ENCODE measurements around the gene LRRC58. TPM values are rescaled to one million over a fixed set of nuclear protein-coding genes. Genes with fewer than 3 reads are reported as not detected.
"Not testable (repeated sequence)": the region's sequence is repeated elsewhere in the genome, so short reads cannot be mapped to it uniquely, and the experiment has no call there.

The LRRC58 gene
- polyA plus RNA-seq, 2 of the 4 experiments (the other 2 are of a cell fraction), result 14.8 to 29.9 TPM

DNA sequence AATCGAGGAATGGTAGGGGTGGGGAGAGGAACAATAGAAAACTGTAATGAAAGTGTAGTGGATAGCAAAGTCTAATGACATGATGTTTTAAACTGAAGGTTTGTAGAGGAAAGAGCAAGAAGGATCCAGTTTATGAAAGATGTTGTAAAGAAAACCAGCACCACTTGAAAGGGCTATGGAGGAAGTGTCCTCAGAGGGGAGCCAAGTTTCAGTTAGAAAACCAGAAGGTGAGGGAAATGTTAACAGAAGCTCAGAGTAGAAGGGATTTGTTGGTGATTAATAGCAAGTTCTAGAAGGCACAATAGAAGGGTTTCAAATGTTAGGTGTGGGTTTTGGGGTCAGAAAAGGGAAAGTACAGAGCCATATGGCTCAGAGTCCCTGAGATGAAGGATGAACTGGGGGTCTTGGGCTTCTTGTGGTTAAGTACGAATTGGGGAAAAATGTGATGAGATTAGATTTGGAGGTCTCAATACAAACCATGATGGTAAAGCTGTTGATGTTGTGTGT lies 33.8 kb upstream of the LRRC58 start:
- POLR2A ChIA-PET, result no interaction called here
- no peak overlapping the region for H3K4me3 ChIP-seq
- whole genome bisulfite sequencing (ENCODE audit: missing lambda C conversion rate), result 18% methylated on average over 2 of the region's 2 CpGs
- FAIRE-seq (no peak), ATAC-seq (no peak), DNase-seq (ENCODE audit: low read depth in 1 of 2, low spot score in 1 of 2) (no peak)
- H3K4me2 ChIP-seq, result no peak overlapping the region
- H3K27ac ChIP-seq, result no peak overlapping the region
- H3K9me3 ChIP-seq, result no peaks in the 10 kb centered on the region
- no peaks in the 10 kb centered on the region for H3K4me1 ChIP-seq
- CTCF ChIA-PET, result interaction anchor here (0.7 to 1.2 kb wide), 2 partner anchors 10 to 176 kb away, joined by 3 read pairs; no protein-coding TSS in a partner anchor
- TF ChIP-seq FOXS1 (CRISPR knock-in tag; IDR thresholded peaks at IDR 0.05) (no peak), SREBF2 (IDR thresholded peaks at IDR 0.05) (no peak), ZSCAN20 (CRISPR knock-in tag; IDR thresholded peaks at IDR 0.05) (no peak), CBX2 (IDR thresholded peaks at IDR 0.05; ENCODE audit: borderline replicate concordance, low read depth) (no peak), KDM5A (IDR thresholded peaks at IDR 0.05) (no peak), TFCP2L1 (CRISPR knock-in tag; IDR thresholded peaks at IDR 0.05) (no peak), CHD4 (IDR thresholded peaks at IDR 0.05; ENCODE audit: borderline replicate concordance) (no peak), EP300 (IDR thresholded peaks at IDR 0.05) (no peak), ZC3H11A (IDR thresholded peaks at IDR 0.05) (no peak), JUNB (IDR thresholded peaks at IDR 0.05) (no peak), RAD21 (conservative IDR thresholded peaks at IDR 0.05 in 1 of 2, IDR thresholded peaks at IDR 0.05 in 1 of 2) (no peak)
- TF ChIP-seq, protein P1, sequence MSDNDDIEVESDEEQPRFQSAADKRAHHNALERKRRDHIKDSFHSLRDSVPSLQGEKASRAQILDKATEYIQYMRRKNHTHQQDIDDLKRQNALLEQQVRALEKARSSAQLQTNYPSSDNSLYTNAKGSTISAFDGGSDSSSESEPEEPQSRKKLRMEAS (IDR thresholded peaks at IDR 0.05), result no peak
- TF ChIP-seq, protein P2, sequence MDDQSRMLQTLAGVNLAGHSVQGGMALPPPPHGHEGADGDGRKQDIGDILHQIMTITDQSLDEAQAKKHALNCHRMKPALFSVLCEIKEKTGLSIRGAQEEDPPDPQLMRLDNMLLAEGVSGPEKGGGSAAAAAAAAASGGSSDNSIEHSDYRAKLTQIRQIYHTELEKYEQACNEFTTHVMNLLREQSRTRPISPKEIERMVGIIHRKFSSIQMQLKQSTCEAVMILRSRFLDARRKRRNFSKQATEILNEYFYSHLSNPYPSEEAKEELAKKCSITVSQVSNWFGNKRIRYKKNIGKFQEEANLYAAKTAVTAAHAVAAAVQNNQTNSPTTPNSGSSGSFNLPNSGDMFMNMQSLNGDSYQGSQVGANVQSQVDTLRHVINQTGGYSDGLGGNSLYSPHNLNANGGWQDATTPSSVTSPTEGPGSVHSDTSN (IDR thresholded peaks at IDR 0.05), result no peak
- TF ChIP-seq, protein P3, sequence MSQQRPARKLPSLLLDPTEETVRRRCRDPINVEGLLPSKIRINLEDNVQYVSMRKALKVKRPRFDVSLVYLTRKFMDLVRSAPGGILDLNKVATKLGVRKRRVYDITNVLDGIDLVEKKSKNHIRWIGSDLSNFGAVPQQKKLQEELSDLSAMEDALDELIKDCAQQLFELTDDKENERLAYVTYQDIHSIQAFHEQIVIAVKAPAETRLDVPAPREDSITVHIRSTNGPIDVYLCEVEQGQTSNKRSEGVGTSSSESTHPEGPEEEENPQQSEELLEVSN (IDR thresholded peaks at IDR 0.05; ENCODE audit: borderline replicate concordance, low read depth), result no peak

DNA sequence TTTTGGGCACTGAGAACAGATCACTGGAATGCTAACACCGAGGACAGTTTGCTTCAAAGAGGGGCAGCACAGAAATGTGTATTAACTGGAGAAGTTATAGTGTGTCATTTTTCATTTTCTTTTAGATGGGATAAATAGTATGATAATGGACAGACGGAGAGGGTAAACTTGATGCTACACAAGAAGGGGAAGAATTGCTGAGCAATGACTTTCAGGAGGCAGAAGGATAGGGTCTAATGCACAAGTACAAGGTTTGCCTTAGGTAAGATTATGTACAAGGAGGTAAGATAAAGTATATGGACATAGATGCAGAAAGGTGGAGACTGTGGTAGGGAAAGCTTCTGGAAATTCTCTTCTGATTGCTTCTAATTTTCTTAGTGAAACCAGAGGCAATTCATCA lies 32.3 kb upstream of the LRRC58 start:
- Histone ChIP-seq H3K27ac (no peak overlapping the region), H3K4me3 (no peak overlapping the region), H3K4me2 (no peak overlapping the region), H3K4me1 (no peaks in the 10 kb centered on the region), H3K9me3 (no peaks in the 10 kb centered on the region)
- ATAC-seq (no peak), DNase-seq (ENCODE audit: low read depth in 1 of 2, low spot score in 1 of 2) (no peak), FAIRE-seq (no peak)
- WGBS (ENCODE audit: missing lambda C conversion rate), result 49% methylated on average over 2 of the region's 2 CpGs
- ChIA-PET POLR2A (no interaction called here), CTCF (no interaction called here)
- no peak for TF ChIP-seq HOXA7 (CRISPR knock-in tag; IDR thresholded peaks at IDR 0.05)
- no peak for TF ChIP-seq EHMT2 (IDR thresholded peaks at IDR 0.05; ENCODE audit: low read depth)
- TF ChIP-seq MAFK (IDR thresholded peaks at IDR 0.05; ENCODE audit: partially characterized antibody), result peak; percentile 39
- no peak for TF ChIP-seq ZSCAN20 (CRISPR knock-in tag; IDR thresholded peaks at IDR 0.05)
- no peak for TF ChIP-seq NPAS2 (CRISPR knock-in tag; IDR thresholded peaks at IDR 0.05; ENCODE audit: borderline replicate concordance)

DNA sequence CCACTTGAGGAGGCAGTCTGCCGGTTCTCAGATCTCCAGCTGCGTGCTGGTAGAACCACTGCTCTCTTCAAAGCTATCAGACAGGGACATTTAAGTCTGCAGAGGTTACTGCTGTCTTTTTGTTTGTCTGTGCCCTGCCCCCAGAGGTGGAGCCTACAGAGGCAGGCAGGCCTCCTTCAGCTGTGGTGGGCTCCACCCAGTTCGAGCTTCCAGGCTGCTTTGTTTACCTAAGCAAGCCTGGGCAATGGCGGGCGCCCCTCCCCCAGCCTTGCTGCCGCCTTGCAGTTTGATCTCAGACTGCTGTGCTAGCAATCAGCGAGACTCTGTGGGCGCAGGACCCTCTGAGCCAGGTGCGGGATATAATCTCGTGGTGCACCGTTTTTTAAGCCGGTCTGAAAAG lies 28.8 kb upstream of the LRRC58 start:
- H3K27ac ChIP-seq; H3K4me3 ChIP-seq; POLR2A ChIA-PET; DNase-seq (ENCODE audit: low read depth in 1 of 2, low spot score in 1 of 2); ATAC-seq; H3K4me1 ChIP-seq; H3K9me3 ChIP-seq; CTCF ChIA-PET; H3K4me2 ChIP-seq; FAIRE-seq: not testable (repeated sequence)
- 49% methylated on average over 5 of the region's 12 CpGs for WGBS (ENCODE audit: missing lambda C conversion rate)

DNA sequence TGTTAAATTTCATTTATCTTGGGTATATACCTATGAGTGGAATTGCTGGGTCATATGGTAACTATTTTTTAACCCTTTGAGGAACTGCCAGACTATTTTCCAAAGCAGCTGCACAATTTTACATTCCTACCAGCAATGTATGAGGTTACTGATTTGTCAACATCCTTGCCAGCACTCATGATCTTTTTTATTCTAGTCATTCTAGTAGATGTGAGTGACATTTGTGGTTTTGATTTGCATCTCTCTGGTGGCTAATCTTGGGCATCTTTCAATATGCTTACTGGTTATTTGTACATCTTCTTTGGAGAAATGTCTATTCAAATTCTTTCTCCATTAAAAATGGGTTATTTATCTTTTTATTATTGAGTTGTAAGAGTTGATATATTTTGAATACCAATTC lies 21.3 kb upstream of the LRRC58 start:
- no peak for TF ChIP-seq EP300 (IDR thresholded peaks at IDR 0.05)
- TF ChIP-seq, protein P2 (IDR thresholded peaks at IDR 0.05), result no peak
- no peak for TF ChIP-seq RFX5 (IDR thresholded peaks at IDR 0.05)
- no peak for TF ChIP-seq CHD2 (IDR thresholded peaks at IDR 0.05; ENCODE audit: low read length, partially characterized antibody)
- TF ChIP-seq NFE2L2 (conservative IDR thresholded peaks at IDR 0.05; ENCODE audit: low read length), result no peak
- TF ChIP-seq POLR2AphosphoS2 (conservative IDR thresholded peaks at IDR 0.05; ENCODE audit: low read length), result no peak
- POLR2A ChIA-PET, result no interaction called here
- ATAC-seq (no peak), DNase-seq (ENCODE audit: low read depth in 1 of 2, low spot score in 1 of 2) (no peak), FAIRE-seq (no peak)
- no peaks in the 10 kb centered on the region for H3K9me3 ChIP-seq
- no peaks in the 10 kb centered on the region for H3K4me1 ChIP-seq
- no peak overlapping the region for H3K4me2 ChIP-seq
- H3K27ac ChIP-seq, result no peak overlapping the region
- CTCF ChIA-PET, result no interaction called here
- no peak overlapping the region for H3K4me3 ChIP-seq

All from A549 (cell line).